ENCODE data around the gene NSD2. TPM values are rescaled to one million over a fixed set of nuclear protein-coding genes. Genes with fewer than 3 reads are reported as not detected.

The NSD2 gene
- total RNA-seq, 2 donors from 2014 or later: 80.1 to 176 TPM

DNA sequence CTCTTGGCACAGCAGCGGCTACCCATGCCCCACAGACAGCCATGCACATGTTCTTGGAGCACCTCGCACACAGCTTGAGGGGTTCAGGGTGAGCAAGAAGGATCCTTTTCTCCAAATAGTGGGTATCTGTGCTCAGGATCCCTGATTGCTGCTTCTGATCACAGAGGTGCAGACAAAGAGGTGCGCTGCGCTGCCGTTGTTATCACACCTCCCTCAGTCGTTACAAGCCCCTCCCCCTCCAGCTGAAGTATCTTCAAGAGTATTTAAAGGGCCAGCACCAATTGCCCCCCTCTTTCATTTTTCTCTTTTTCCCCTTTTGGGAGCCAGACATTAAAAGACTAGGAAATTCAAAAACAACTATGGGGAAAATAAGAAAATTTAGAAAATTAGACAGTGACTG, 93.2 kb downstream of the NSD2 start:
- TF ChIP-seq CTCF (IDR thresholded peaks at IDR 0.05): no peak
- no peak for DNase-seq
- intact Hi-C loops (cut with DNase I): no loop called here
- Histone ChIP-seq H3K27me3 (no peaks in the 10 kb centered on the region), H3K4me1 (no peaks in the 10 kb centered on the region), H3K9me3 (no peaks in the 10 kb centered on the region), H3K9ac (ENCODE audit: low read depth in 2 of 2, low read length in 2 of 2) (no peak overlapping the region), H3K4me3 (no peak overlapping the region), H3K27ac (no peak overlapping the region), H3K36me3 (peaks cover 10% of the 10 kb centered on the region)

- DNase-seq: no peak
- no peaks in the 10 kb centered on the region for H3K9me3 ChIP-seq
- H3K4me3 ChIP-seq: no peak overlapping the region
- intact Hi-C loops (cut with DNase I): no loop called here
- no peaks in the 10 kb centered on the region for H3K4me1 ChIP-seq
- peaks cover 10% of the 10 kb centered on the region for H3K36me3 ChIP-seq
- TF ChIP-seq CTCF (IDR thresholded peaks at IDR 0.05): no peak
- H3K27ac ChIP-seq: no peak overlapping the region
- H3K27me3 ChIP-seq: no peaks in the 10 kb centered on the region
- H3K9ac ChIP-seq (ENCODE audit: low read depth in 2 of 2, low read length in 2 of 2): no peak overlapping the region
Observed at GRCh38 chr4:1964971-1965370, 93.8 kb downstream of the NSD2 start.

DNA sequence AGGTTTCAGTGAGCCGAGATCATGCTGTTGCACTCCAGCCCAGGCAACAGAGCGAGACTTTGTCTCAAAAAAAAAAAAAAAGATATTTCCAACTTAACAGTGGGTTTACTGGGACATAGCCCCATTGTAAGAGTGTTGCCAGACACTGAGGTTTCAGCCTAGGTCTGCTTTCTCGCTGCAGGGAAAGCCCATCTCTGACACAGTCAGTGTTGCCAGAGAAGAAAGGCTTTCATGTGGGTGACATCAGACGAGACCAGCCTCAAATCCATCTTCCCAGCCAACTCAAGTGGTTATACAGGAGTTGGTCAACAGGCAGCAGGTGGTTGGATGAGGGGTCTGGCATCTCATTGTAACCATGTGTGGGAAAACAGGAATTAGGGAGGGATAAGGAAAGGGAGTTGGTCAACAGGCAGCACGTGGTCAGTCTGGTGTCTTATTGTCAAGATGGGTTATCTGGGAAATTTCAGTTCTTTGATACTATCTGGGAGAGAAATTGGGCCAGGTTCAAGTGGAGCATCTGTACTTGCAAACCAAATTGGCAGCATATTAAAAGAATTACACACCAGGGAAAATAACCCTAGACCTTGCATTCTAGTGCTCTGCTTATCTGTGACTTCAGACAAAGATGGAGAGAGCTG, 96.4 kb downstream of the NSD2 start:
- intact Hi-C loops (cut with DNase I): no loop called here
- Histone ChIP-seq H3K36me3 (no peaks in the 10 kb centered on the region), H3K9ac (ENCODE audit: low read depth in 2 of 2, low read length in 2 of 2) (no peak overlapping the region), H3K9me3 (no peaks in the 10 kb centered on the region), H3K4me1 (no peaks in the 10 kb centered on the region), H3K4me3 (no peak overlapping the region), H3K27me3 (no peaks in the 10 kb centered on the region), H3K27ac (no peak overlapping the region)
- no peak for TF ChIP-seq CTCF (IDR thresholded peaks at IDR 0.05)
- DNase-seq: no peak

DNA sequence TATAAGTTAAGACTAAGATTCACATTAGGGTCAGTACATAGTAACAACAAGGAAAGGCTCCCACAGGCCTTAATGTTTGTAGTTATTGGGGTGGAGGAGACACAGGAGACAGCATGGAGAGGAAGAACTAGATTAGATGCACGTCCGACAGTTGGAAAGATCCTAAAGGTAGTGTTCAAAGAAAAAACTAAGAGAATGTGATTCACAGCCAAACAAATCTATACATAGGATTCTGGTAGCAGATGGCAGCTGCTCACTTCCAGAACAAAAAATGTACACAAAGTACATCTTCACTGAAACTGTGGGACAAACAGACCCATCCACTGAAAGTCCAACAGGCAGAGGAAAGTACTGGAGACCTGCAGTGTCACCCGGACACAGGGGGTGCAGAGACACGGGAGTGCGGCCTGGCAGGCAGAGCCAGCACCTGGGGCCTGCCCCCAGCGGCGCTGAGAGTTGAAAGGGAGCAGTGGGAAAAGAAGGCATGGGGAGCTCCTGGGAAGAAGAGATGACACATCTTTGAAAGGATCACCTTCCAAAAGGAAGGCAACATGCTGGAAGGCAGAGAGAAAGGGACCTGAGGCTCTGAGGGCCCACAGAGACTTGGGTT, 97.6 kb downstream of the NSD2 start:
- Histone ChIP-seq H3K9me3 (no peaks in the 10 kb centered on the region), H3K4me3 (no peak overlapping the region), H3K27ac (no peak overlapping the region), H3K4me1 (no peaks in the 10 kb centered on the region), H3K27me3 (no peaks in the 10 kb centered on the region), H3K9ac (ENCODE audit: low read depth in 2 of 2, low read length in 2 of 2) (no peak overlapping the region), H3K36me3 (no peaks in the 10 kb centered on the region)
- intact Hi-C loops (cut with DNase I): no loop called here
- DNase-seq: no peak
- no peak for TF ChIP-seq CTCF (IDR thresholded peaks at IDR 0.05)

- no peaks in the 10 kb centered on the region for H3K27me3 ChIP-seq
- intact Hi-C loops (cut with DNase I): no loop called here
- no peak overlapping the region for H3K4me3 ChIP-seq
- H3K9me3 ChIP-seq: no peaks in the 10 kb centered on the region
- no peak overlapping the region for H3K9ac ChIP-seq (ENCODE audit: low read depth in 2 of 2, low read length in 2 of 2)
- no peaks in the 10 kb centered on the region for H3K4me1 ChIP-seq
- DNase-seq: no peak
- H3K27ac ChIP-seq: no peak overlapping the region
- no peak for TF ChIP-seq CTCF (IDR thresholded peaks at IDR 0.05)
- no peaks in the 10 kb centered on the region for H3K36me3 ChIP-seq
Observed at GRCh38 chr4:1969928-1970723, 98.9 kb downstream of the NSD2 start.
